Skeletal muscle satellite cell (primary cell): Measurements from ENCODE around the gene ADAMTS7.
"Not testable (repeated sequence)": the region's sequence is repeated elsewhere in the genome, so short reads cannot be mapped to it uniquely, and the experiment has no call there.

Experiments used
- H3K27me3 ChIP-seq: 2 replicates; pipeline ENCODE4 v1.7.0; 2013; ENCODE audit warnings: low read length; ENCODE audit not compliant: control insufficient read depth, insufficient read depth
- H3K36me3 ChIP-seq: 2 replicates; pipeline ENCODE4 v1.7.0; 2013; ENCODE audit warnings: mild to moderate bottlenecking, control low read depth, low read length; ENCODE audit not compliant: insufficient read depth
- H3K4me1 ChIP-seq: 2 replicates; pipeline ENCODE4 v1.7.0; 2013; ENCODE audit warnings: low read length; ENCODE audit not compliant: control insufficient read depth, insufficient read depth
- H3K4me2 ChIP-seq: 2 replicates; pipeline ENCODE4 v1.7.0; 2013; ENCODE audit warnings: mild to moderate bottlenecking, low read length
- H3K4me3 ChIP-seq: 2 replicates; pipeline ENCODE4 v1.7.0; 2013; ENCODE audit warnings: low read length
- H3K9ac ChIP-seq: 2 replicates; pipeline ENCODE4 v1.7.0; 2013; ENCODE audit warnings: mild to moderate bottlenecking, low read depth, low read length, moderate library complexity
- H3K9me3 ChIP-seq: replicated peaks from 2 replicates; pipeline ENCODE4 v1.7.0; 2013; ENCODE audit warnings: mild to moderate bottlenecking, control low read depth, low read length

The ADAMTS7 gene

DNA sequence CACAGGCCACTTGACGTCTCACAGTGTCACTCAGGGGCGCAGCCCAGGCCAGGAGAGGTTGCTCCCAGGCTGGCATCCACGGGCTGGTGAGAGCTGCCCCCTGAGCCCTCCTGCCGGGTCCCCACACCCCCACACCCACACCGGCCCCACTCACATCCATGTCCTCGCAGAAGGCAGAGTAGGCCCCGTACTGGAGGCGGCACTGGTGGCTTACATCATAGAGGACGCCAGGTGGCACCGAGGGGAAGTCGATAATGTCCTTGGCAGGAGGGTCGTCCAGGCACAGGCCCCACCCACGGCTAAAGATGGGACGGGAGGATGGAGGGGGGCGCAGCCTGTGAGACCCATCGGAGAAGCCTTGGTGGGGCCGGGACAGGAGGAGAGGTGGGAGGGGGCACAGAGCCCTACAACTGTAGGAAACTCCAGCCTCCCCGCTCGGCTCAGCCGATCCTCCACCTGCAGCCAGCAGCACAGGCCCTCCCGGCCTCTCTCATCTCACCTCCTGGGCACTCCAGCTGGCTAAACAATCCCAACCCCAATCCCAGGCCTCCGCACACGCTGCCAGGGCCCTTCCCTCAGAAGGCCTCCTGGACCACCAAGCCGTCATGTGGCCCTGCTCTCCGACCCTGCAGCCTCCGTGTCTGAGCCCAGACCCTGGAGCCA lies 33.8 kb downstream of the ADAMTS7 start:
- not testable (repeated sequence) for H3K4me2 ChIP-seq, H3K27me3 ChIP-seq, H3K36me3 ChIP-seq, H3K9ac ChIP-seq, H3K4me3 ChIP-seq, H3K4me1 ChIP-seq, H3K9me3 ChIP-seq

DNA sequence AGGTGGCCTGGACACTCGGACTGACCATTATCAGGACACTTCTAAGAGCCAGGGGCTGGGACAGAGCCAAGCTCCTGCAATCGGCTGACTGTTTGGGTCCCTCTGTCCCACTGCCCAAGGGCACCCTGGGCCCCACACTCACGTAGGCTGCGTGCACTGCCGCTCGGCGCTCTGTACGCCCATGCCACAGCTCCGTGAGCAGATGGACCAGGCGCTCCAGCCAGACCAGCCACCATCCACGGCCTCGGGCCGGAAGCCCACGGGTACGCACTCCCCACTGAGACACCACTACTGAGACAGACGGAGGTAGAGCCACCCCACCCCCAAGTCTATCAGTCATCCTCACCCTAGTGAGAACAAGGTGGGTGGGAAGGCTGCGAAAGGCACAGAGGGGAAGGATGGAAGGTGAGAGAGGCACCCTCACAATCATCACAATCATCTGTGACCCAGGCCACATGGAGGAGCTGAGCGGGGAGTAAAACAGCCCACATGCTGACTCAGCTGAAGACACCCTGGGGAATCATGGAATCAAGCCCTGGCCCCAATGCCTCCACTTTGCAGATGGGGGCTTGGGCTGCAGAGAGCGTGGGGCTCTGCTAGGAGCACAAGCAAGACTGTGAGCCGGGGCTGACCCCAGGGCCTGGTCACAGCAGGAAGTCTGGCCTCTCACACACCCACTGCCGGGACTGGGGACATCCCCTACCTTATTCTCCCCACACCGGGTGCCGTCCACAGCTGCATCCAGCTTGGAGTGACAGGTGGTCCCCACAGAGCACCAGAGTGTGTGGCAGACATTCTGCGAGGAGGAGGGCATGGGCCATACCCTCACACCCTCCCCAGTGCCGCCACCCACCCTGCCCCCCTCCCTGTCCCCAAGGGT lies 35.0 kb downstream of the ADAMTS7 start:
- H3K4me3 ChIP-seq, H3K27me3 ChIP-seq, H3K9me3 ChIP-seq, H3K9ac ChIP-seq, H3K4me1 ChIP-seq, H3K36me3 ChIP-seq, H3K4me2 ChIP-seq: not testable (repeated sequence)

DNA sequence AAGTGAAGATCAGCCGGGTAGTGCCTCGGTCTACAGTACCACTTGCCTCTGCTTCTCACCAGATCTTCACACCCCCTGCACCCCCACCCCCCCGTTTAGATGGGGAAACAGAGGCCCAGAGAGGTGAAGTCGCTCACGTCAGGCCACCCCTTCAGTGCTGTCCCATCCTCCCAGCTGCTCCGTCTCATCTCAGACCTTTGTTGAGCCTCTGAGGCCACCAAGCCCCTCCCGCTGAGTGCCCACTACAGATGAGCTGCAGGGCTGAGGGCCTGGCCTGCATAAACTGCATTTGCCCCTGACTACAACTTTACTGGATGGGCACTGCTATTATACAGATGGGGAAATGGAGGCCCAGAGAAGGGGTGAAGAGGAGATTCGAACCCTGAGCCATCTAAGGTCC lies 35.8 kb downstream of the ADAMTS7 start:
- H3K9ac ChIP-seq, result no peak overlapping the region
- H3K9me3 ChIP-seq, result no peaks in the 10 kb centered on the region
- no peak overlapping the region for H3K4me2 ChIP-seq
- peaks cover 6% of the 10 kb centered on the region for H3K4me1 ChIP-seq
- no peaks in the 10 kb centered on the region for H3K27me3 ChIP-seq
- H3K36me3 ChIP-seq, result peaks cover 4% of the 10 kb centered on the region
- no peak overlapping the region for H3K4me3 ChIP-seq

DNA sequence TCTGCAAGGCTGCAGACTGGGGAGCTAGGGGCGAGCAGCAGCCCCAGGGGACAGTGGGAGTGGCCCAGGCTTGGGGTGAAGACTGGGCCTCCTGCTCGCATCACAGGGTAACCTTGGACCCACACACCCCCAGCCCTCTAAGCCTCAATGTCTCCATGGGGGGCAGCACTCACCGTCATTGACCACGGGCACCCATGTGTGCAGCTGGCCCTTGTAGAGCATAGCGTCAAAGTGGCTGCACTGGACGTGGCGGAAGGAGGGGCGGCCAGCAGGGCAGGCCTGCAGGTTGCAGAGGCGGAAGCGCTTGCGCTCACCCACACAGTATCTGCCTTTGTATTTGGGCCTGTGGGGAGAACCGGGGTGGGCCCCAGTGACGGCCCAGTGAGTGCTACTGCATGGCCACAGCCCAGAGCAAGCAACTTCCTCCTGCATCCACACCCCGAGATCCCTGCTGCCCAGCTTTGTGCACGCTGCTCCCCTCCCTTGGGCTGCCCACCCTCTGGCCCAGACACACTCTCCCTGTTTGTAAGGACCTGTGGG lies 36.7 kb downstream of the ADAMTS7 start:
- not testable (repeated sequence) for H3K4me3 ChIP-seq, H3K27me3 ChIP-seq, H3K9me3 ChIP-seq, H3K9ac ChIP-seq, H3K4me2 ChIP-seq, H3K36me3 ChIP-seq, H3K4me1 ChIP-seq

DNA sequence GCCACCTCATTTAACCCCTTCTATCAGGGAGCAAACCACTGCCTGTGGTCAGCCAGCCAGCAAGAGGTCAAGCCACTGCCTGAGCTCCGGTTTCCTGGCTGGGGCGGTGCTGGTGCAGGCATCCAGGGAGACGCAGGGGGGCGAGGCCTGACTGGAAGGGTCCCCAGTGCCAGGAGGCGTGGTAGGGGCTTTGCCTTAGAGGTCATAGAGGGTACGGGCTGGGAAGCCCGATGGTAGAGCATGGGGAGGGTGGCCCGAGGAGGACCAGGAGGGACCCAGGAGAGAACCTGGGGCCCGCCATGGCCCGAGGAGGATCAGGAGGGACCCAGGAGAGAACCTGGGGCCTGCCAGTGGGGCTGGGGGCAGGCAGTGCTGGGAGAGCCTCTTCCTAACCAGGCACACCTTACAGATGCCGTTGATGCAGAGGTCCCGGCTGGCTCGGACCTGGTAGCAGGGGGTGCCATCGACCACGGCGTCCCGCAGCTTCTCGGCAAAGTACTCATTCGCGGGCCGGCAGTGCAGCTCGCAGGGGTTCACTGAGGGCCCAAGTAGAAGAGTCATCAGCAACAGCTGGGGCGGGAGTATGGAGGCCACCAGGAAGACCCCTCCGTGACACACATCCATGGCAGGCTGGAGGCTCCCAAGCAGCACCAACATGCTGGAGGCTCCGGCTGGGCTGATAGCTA lies 37.4 kb downstream of the ADAMTS7 start:
- H3K27me3 ChIP-seq, result not testable (repeated sequence)

DNA sequence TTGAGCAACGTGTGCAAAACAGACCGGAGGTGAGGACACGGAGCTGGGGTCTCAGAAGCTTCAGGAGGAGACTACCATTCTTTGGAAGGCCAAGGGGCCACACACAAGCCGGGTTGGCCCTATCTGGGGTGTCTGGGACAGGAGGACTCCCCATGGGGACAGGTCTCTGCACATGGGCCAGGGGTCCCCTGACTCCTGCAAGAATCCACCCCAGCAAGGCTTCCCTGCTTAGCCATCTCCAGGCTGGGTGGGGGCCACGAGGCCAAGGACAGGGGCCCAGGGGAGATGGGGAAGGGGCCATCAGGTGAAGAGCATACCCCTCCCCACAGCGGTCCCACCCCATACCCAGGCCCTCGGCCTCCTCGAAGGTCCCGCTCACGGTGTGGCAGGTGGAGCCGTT lies 38.5 kb downstream of the ADAMTS7 start:
- no peaks in the 10 kb centered on the region for H3K9me3 ChIP-seq
- no peaks in the 10 kb centered on the region for H3K4me1 ChIP-seq
- H3K27me3 ChIP-seq, result no peaks in the 10 kb centered on the region
- H3K36me3 ChIP-seq, result peaks cover 4% of the 10 kb centered on the region
- H3K4me3 ChIP-seq, result no peak overlapping the region
- H3K4me2 ChIP-seq, result no peak overlapping the region
- H3K9ac ChIP-seq, result no peak overlapping the region

More for the DNA sequence above, 37.4 kb downstream of the ADAMTS7 start:
- H3K9ac ChIP-seq, H3K4me1 ChIP-seq, H3K9me3 ChIP-seq, H3K36me3 ChIP-seq, H3K4me3 ChIP-seq, H3K4me2 ChIP-seq: not testable (repeated sequence)

DNA sequence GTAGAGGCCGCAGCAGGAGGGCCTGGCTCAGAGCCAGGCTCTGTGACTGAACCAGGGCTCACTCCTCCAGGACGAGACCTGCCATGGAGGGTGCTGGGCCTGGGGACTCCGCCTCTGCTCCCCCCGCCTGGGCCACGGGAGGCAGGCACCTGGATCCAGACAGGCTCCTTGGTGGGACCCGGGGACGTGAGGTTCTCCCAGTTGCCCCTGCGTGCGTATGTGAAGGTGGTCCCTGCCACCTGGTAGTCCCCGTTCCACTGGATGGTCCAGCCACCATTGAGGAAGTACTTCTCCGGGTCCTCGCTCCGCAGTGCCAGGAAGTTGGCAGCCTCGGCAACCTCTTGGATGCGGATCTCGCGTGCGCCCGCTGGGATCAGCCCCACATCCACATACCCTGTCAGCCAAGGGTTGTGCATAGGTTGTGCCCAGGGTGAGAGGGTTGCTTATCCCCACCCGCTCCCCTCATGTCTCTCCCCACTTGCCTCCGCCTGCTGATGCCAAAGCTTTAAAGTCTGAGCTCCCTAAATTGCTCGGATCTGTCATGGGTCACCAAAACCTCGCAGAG lies 39.7 kb downstream of the ADAMTS7 start:
- H3K9ac ChIP-seq, H3K4me1 ChIP-seq, H3K27me3 ChIP-seq, H3K4me2 ChIP-seq, H3K4me3 ChIP-seq, H3K36me3 ChIP-seq, H3K9me3 ChIP-seq: not testable (repeated sequence)

DNA sequence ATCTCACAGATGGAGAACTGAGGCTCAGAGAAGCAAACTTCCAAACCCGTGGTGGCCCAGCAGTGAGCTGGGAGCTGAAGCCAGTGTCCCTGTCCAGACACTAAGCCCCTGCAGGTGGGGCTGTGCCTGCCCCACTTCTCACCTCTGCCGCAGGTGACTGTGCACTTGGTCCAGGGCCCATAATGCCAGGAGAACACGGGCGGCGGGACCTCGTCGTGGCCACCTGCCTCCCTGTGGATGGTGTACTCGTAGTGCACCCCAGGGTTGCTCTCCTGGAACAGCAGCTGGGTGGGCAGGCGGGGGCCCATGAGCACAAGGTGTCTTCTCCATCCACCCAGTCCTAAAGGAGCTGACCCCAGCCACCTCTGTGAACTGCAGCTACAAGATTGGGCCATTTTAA lies 40.2 kb downstream of the ADAMTS7 start:
- not testable (repeated sequence) for H3K27me3 ChIP-seq, H3K4me2 ChIP-seq, H3K9ac ChIP-seq, H3K9me3 ChIP-seq, H3K36me3 ChIP-seq, H3K4me1 ChIP-seq, H3K4me3 ChIP-seq

DNA sequence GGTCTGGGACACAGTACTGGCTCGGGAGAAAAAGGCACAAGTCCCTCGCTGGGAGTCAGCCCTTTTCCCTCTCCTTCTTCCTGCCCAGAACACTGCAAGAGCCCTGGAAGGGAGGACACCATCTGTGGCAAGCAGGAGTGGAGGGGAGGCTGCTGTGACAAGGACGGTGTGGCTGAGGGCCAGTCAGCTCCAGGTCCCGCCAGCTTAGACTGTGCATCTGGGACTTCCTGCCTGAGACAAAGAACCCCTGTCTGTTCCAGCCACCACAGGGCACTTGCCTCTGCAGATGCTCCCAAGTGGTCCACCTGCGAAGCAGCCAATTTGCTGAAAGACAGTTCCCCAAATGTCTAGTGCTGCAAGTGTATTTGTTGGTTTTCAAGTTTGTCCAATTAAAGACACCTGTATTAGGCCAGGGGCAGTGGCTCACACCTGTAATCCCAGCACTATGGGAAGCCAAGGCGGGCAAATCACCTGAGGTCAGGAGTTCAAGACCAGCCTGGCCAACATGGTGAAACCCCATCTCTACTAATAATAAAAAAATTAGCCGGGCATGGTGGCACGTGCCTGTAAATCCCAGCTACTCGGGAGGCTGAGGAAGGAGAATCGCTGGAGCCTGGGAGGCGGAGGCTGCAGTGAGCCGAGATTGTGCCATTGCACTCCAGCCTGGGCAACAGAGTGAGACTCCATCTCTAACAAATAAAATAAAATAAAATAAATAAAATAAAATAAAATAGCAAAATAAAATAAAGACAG lies 41.6 kb downstream of the ADAMTS7 start:
- H3K4me1 ChIP-seq, H3K27me3 ChIP-seq, H3K36me3 ChIP-seq, H3K4me3 ChIP-seq, H3K9ac ChIP-seq, H3K4me2 ChIP-seq, H3K9me3 ChIP-seq: not testable (repeated sequence)

DNA sequence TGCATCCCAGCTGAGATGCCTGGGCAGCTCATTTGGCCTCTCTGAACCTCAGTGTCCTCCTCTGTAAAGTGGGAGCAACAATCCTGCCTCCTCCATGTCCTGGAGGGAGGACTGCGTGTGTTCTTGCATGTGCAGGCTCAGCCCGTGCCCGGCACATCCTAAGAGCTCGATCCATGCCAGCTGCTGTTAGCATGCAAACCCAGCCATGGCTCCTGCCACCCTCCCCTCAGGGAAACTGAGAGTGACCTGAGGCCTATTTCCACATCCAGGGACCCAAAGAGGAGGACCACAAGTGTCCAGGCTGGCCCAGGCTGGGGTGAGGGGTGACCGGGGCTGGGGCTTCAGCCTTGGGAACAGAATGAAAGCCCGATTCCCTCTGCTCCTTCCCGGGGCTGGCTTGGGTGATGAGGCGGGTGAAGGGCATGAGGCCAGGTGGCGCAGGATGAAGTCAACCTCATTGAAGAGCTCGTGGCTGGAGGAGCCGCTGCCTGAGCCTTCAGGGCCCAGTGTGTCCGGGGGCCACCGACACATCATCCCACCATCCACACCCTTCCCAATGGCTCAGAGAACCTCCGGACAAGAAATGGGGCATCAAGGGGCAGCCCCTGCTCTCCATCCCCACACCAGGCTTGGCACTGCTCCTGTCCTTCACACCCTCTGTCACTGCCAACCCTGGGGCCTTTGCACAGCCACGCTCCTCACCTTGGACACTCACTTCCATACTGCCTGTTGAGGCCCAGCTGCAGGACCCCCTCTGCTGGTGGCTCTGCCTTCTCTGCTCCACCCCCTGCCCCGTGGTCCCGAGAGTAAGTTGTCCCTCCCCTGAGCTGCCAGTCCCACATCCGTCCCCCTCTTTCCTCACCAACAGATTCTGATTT lies 42.5 kb downstream of the ADAMTS7 start:
- Histone ChIP-seq H3K4me2 (no peak overlapping the region), H3K4me3 (no peak overlapping the region), H3K9ac (no peak overlapping the region), H3K9me3 (no peaks in the 10 kb centered on the region), H3K4me1 (no peaks in the 10 kb centered on the region), H3K27me3 (no peaks in the 10 kb centered on the region), H3K36me3 (peaks cover 4% of the 10 kb centered on the region)
